Measurements from ENCODE around the gene RALGDS. TPM values are rescaled to one million over a fixed set of nuclear protein-coding genes. Genes with fewer than 3 reads are reported as not detected.

The RALGDS gene
- total RNA-seq, 4 donors from 2014 or later = 14.1 to 67.9 (median 30.3) TPM

DNA sequence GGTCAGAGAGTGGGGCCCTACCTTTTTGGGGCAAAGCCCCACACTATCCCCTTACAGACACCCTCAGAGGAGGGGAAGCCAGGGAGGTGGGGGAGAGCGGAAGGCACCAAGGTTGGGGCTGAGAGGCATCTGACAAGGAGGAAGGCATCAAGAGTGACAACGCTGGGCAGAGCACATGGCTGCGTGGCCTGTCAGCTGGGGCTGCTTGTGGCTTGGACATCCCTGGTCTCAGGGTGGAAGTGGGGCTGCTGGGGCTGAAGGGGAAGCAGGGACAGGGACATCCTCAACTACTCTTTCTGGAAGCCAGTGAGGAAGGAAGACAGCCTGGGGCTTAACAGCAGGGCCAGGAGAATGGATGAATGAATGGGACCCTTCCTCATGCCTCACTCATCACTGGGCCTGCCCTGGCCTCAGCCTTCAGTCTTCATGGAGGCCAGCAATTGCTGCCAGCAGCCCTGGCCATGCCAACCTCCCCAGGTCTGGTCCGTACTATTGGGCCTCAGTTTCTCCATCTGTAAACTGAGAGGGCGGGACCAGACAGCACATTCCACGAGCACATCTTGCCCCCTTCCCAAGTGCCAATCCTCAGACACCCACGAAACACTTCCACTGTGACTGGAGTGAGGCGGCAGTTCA, 993 bp upstream of the RALGDS start:
- Histone ChIP-seq H3K9me3 (no peaks in the 10 kb centered on the region), H3K4me3 (no peak overlapping the region), H3K27me3 (no peaks in the 10 kb centered on the region), H3K36me3 (no peaks in the 10 kb centered on the region), H3K27ac (peak overlapping the region; percentile 86 to 88), H3K4me1 (peaks cover 0 to 23% of the 10 kb centered on the region in 2 donors)
- no peak for DNase-seq
- intact Hi-C loops (cut with DNase I; ENCODE audit: low total_unique reads) = no loop called here
- TF ChIP-seq, protein P1, sequence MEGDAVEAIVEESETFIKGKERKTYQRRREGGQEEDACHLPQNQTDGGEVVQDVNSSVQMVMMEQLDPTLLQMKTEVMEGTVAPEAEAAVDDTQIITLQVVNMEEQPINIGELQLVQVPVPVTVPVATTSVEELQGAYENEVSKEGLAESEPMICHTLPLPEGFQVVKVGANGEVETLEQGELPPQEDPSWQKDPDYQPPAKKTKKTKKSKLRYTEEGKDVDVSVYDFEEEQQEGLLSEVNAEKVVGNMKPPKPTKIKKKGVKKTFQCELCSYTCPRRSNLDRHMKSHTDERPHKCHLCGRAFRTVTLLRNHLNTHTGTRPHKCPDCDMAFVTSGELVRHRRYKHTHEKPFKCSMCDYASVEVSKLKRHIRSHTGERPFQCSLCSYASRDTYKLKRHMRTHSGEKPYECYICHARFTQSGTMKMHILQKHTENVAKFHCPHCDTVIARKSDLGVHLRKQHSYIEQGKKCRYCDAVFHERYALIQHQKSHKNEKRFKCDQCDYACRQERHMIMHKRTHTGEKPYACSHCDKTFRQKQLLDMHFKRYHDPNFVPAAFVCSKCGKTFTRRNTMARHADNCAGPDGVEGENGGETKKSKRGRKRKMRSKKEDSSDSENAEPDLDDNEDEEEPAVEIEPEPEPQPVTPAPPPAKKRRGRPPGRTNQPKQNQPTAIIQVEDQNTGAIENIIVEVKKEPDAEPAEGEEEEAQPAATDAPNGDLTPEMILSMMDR (IDR thresholded peaks at IDR 0.05) = no peak
- no peak for TF ChIP-seq POLR2A (IDR thresholded peaks at IDR 0.05)

DNA sequence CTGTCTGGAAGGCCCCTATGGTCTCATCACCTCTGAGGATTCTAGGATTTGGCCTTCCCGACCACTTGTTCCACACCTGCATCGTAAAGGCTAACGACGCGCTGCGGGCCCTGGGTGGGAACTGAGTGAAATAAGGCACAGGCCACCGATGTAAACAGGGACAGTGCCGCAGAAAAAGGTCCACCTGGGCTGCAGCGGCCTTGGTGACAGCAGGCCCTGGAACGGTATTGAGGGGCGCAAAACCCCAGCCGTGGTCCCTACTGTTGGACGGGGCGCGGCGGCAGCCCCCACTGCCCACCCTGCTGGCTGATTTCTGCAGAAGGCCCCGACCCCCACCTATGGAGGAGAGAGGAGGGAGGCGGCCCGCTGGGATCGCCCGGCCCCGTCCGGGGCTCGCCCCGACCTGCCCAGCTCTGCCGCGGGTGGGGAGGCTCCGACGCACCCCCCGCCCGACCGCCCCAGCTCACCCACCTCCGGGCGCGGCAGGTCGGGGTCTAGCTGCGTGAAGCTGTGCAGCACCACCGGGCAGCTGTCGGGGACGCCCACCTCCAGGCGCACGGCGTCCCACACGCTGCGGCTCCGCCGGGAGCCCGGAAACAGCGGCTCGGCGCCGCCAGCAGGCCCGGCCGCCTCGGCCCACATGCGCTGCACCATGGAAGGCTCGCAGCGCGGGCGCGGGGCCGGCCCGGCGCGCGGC, 391 bp downstream of the RALGDS start:
- peak overlapping the region; percentile 86 for H3K27ac ChIP-seq
- H3K4me1 ChIP-seq = peaks cover 0 to 16% of the 10 kb centered on the region in 2 donors
- intact Hi-C loops (cut with DNase I; ENCODE audit: low total_unique reads) = no loop called here
- peak overlapping the region; percentile 41 to 67 for H3K4me3 ChIP-seq
- DNase-seq = no peak
- no peaks in the 10 kb centered on the region for H3K9me3 ChIP-seq
- peak in 1 of 2 donors; percentile 31 for TF ChIP-seq POLR2A (IDR thresholded peaks at IDR 0.05)
- TF ChIP-seq, protein P1 (IDR thresholded peaks at IDR 0.05) = no peak
- H3K27me3 ChIP-seq = no peaks in the 10 kb centered on the region
- H3K36me3 ChIP-seq = no peaks in the 10 kb centered on the region

DNA sequence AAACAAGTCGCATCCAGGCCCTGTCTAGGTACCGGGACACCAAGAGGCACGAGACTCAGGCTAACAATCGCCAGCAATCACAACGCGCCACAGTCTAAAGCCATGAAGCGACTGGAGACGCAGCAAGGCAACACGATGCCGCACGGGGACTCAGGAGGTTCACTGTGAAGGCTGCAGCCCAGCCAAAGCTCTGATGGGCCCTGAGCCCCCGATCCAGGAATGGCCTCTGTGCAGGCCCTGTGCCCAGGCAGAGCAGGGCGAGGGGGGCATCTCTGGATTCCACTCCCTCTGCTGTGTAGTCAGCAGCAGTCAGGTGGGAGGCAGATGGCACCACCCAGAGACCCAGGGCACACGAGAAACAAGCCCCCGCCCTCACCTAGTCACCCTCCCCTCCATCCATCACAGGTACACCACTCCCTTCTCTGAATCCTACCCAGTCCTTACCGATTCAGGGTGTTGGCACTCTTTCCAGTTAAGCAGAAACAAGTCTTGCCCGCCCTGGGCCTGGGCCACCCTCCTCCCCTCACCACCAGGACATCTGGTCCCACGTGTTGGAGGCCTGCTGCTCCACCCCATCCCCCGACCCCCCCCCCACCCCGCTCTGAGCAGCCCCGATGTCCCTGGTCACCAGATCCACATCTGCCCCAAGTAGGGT, 1.1 kb downstream of the RALGDS start:
- Histone ChIP-seq H3K36me3 (no peaks in the 10 kb centered on the region), H3K4me1 (peaks cover 0 to 16% of the 10 kb centered on the region in 2 donors), H3K4me3 (peak overlapping the region; percentile 41 to 67), H3K27ac (peak overlapping the region; percentile 86), H3K27me3 (no peaks in the 10 kb centered on the region), H3K9me3 (no peaks in the 10 kb centered on the region)
- no peak for DNase-seq
- TF ChIP-seq, protein P1 (IDR thresholded peaks at IDR 0.05) = no peak
- TF ChIP-seq POLR2A (IDR thresholded peaks at IDR 0.05) = no peak
- intact Hi-C loops (cut with DNase I; ENCODE audit: low total_unique reads) = no loop called here

DNA sequence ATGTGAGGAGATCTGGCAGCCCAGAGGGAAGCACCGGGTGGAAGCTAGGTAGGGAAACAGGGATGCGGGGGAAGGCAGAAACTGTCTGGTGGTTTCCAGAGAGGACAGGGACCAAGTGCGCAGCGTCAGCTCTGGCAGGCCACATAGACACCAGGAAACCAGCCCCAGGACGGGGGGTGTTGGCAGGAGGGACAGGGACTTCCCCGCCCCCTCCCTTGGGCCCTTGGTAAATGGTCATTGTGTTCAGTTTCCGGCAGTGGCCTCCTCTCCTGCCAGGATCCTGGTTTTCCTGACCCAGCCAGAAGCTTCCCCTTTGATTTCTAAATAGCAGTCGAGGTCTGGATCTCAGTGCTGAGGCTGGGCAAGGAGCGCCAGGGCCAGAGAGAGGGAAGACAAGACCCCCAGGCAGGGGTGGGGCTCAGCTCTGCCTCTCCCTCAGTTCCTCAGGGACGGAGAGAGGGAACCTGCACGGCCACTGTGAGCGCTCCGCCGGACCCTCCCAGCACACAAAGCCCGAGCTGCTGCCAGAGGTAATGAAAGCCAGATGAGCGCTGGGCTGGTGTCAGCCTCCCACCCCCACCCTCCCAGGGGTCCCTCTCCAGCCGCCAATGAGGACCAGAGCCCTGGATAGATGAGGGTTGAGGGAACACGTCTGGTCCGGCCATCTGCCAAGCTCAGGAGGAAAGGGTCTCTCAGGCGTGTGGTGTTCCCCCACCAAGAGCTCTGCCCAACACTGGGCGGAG, 1.8 kb downstream of the RALGDS start:
- H3K9me3 ChIP-seq = no peaks in the 10 kb centered on the region
- no peaks in the 10 kb centered on the region for H3K36me3 ChIP-seq
- DNase-seq = peak; percentile 45 to 47
- peaks cover 0 to 21% of the 10 kb centered on the region in 2 donors for H3K4me1 ChIP-seq
- peak overlapping the region; percentile 10 to 67 for H3K4me3 ChIP-seq
- no peaks in the 10 kb centered on the region for H3K27me3 ChIP-seq
- TF ChIP-seq, protein P1 (IDR thresholded peaks at IDR 0.05) = no peak
- TF ChIP-seq POLR2A (IDR thresholded peaks at IDR 0.05) = peak in 1 of 2 donors; percentile 27
- intact Hi-C loops (cut with DNase I; ENCODE audit: low total_unique reads) = no loop called here
- H3K27ac ChIP-seq = peak overlapping the region; percentile 86
